ENCODE results near the gene LRTM2. TPM values are rescaled to one million over a fixed set of nuclear protein-coding genes. Genes with fewer than 3 reads are reported as not detected.

Gene LRTM2
- polyA plus RNA-seq, 1 donor: 0.13 TPM

Other genes with a start within 250 kb of the LRTM2 start
- 10.3 TPM for gene FBXL14, start 226.0 kb upstream of the LRTM2 start, polyA plus RNA-seq
- gene WNT5B, start 191.3 kb upstream of the LRTM2 start, polyA plus RNA-seq: 8.5 TPM
- gene ADIPOR2, start 129.5 kb upstream of the LRTM2 start, polyA plus RNA-seq: 52.7 TPM
- gene CACNA2D4, start 98.1 kb downstream of the LRTM2 start, polyA plus RNA-seq: 5.9 TPM
- gene DCP1B, start 183.9 kb downstream of the LRTM2 start, polyA plus RNA-seq: 17.2 TPM
- 5.9 TPM for gene CACNA1C, start 232.4 kb downstream of the LRTM2 start, polyA plus RNA-seq